GM18505 (cell line): ENCODE data around the gene FILIP1L.

ENCODE experiments used
- ATAC-seq: cut with Tn5 transposase; IDR thresholded peaks from one replicate; pipeline ENCODE4 v1.9.1; 2021; ENCODE audit not compliant: unreplicated experiment
- POLR2A ChIP-seq: IDR thresholded peaks from 4 replicates; pipeline ENCODE4 v1.6.1; 2011; ENCODE audit warnings: borderline replicate concordance; ENCODE audit not compliant: insufficient read depth, insufficient read length; ENCODE audit errors: extremely low read depth

The FILIP1L gene

GRCh38 chr3:100083209-100083608 is 31.1 kb downstream of the FILIP1L start:
- ATAC-seq, result no peak

GRCh38 chr3:100082714-100083113 is 31.6 kb downstream of the FILIP1L start:
- TF ChIP-seq POLR2A, result no peak
- ATAC-seq, result no peak

More at GRCh38 chr3:100083209-100083608, 31.1 kb downstream of the FILIP1L start:
- no peak for TF ChIP-seq POLR2A

GRCh38 chr3:100081986-100082692 is 32.2 kb downstream of the FILIP1L start:
- TF ChIP-seq POLR2A, result no peak

GRCh38 chr3:100081311-100081710 is 33.0 kb downstream of the FILIP1L start:
- no peak for TF ChIP-seq POLR2A
- ATAC-seq, result no peak

More at GRCh38 chr3:100081986-100082692, 32.2 kb downstream of the FILIP1L start:
- no peak for ATAC-seq

- no peak for ATAC-seq
- no peak for TF ChIP-seq POLR2A
Observed at GRCh38 chr3:100080573-100080972, 33.7 kb downstream of the FILIP1L start.

- no peak for TF ChIP-seq POLR2A
- ATAC-seq, result no peak
Observed at GRCh38 chr3:100079328-100079727, 35.0 kb downstream of the FILIP1L start.

GRCh38 chr3:100076731-100077529 is 37.4 kb downstream of the FILIP1L start:
- ATAC-seq, result no peak

GRCh38 chr3:100075851-100076730 is 38.2 kb downstream of the FILIP1L start:
- ATAC-seq, result no peak
- TF ChIP-seq POLR2A, result no peak

More at GRCh38 chr3:100076731-100077529, 37.4 kb downstream of the FILIP1L start:
- no peak for TF ChIP-seq POLR2A

- no peak for ATAC-seq
- TF ChIP-seq POLR2A, result no peak
Observed at GRCh38 chr3:100075196-100075595, 39.1 kb downstream of the FILIP1L start.

- ATAC-seq, result peak; percentile 38
- TF ChIP-seq POLR2A, result no peak
Observed at GRCh38 chr3:100073714-100074307, 40.5 kb downstream of the FILIP1L start.

- no peak for TF ChIP-seq POLR2A
- no peak for ATAC-seq
Observed at GRCh38 chr3:100073049-100073713, 41.1 kb downstream of the FILIP1L start.
